Activated CD4-positive, alpha-beta T cell treated with anti-CD3 and anti-CD28 coated beads for 36 hours (primary cell): ENCODE data around the gene FARS2. TPM values are rescaled to one million over a fixed set of nuclear protein-coding genes. Genes with fewer than 3 reads are reported as not detected.
A peak's percentile ranks its signal among the peaks of the same experiment; 100 is the strongest.
"Not testable (repeated sequence)": the region's sequence is repeated elsewhere in the genome, so short reads cannot be mapped to it uniquely, and the experiment has no call there.

Experiments used
- ATAC-seq: fragments of 200-7000 bp; cut with Tn5 transposase; one replicate; pipeline ENCODE4 v1.10.0; 2021; ENCODE audit warnings: mild to moderate bottlenecking, moderate library complexity
- CTCF ChIA-PET: fragments of 350-600 bp; sonication (Branson Sonifier 250); formaldehyde crosslinking; loops from one replicate; lab custom pipeline; 2021; ENCODE audit warnings: antibody characterized with exemption; lab: Charles Lee
- POLR2A ChIA-PET: fragments of 350-600 bp; sonication (Branson Sonifier 250); formaldehyde crosslinking; loops from one replicate; lab custom pipeline; 2021; ENCODE audit warnings: antibody characterized with exemption, inconsistent platforms; lab: Charles Lee
- DNase-seq: peaks from one replicate; pipeline ENCODE4 v3.0.0-alpha.2; 2020
- H3K27ac Mint-ChIP-seq: one replicate; pipeline ENCODE4 v1.8.0; 2021; ENCODE audit warnings: mixed read lengths
- H3K27me3 Mint-ChIP-seq: one replicate; pipeline ENCODE4 v1.8.0; 2021; ENCODE audit warnings: mixed read lengths
- H3K36me3 Mint-ChIP-seq: one replicate; pipeline ENCODE4 v1.8.0; 2021; ENCODE audit warnings: low read depth, mixed read lengths
- H3K4me1 Mint-ChIP-seq: one replicate; pipeline ENCODE4 v1.8.0; 2021; ENCODE audit warnings: mixed read lengths
- H3K4me3 Mint-ChIP-seq: one replicate; pipeline ENCODE4 v1.8.0; 2021; ENCODE audit warnings: mild to moderate bottlenecking, moderate library complexity, mixed read lengths
- H3K9me3 Mint-ChIP-seq: one replicate; pipeline ENCODE4 v1.8.0; 2021; ENCODE audit warnings: low read depth, mixed read lengths
- intact Hi-C, 2 experiments: fragments of 100-400 bp; cut with DNase I in 1 of 2; cut with micrococcal nuclease in 1 of 2; formaldehyde crosslinking; loops; one replicate each; pipeline versions ENCODE4 v1.14.2 to v1.15.1; 2022 to 2024; cut with DNase I, micrococcal nuclease
- total RNA-seq, 2 experiments: library from RNA; stranded (reverse); gene quantifications; one replicate each; pipeline ENCODE4 v1.2.3, GENCODE V29; 2021

Gene FARS2
- total RNA-seq, 2 experiments from 2014 or later, result 17.6 to 18.4 TPM

DNA sequence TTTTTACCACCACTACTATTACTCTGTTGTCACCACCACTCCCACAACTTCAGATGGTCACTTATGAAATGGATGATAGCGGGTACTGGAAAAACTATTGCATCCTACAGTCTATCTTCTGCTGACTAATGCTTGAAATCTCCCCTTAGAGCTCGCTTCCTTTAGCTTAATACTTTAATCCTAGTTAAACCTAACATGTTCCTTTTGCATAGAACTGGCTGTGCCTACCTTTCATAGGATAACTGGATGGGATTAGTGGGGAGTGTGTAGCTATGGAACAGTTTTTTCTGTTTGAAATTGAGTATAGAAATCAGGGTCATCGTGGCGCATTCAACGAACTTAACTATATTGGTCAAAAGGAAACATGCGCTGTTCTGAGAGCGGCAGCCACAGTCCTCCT, 294.7 kb downstream of the FARS2 start:
- Mint-ChIP-seq H3K9me3 (peaks cover 2% of the 10 kb centered on the region), H3K36me3 (peaks cover 11% of the 10 kb centered on the region), H3K4me3 (no peak overlapping the region), H3K4me1 (peaks cover 3% of the 10 kb centered on the region), H3K27me3 (no peaks in the 10 kb centered on the region), H3K27ac (no peak overlapping the region)
- DNase-seq (no peak), ATAC-seq (no peak)
- ChIA-PET CTCF (no interaction called here), POLR2A (no interaction called here)
- intact Hi-C loops, result no loop called here

GRCh38 chr6:5557506-5557905, 296.2 kb downstream of the FARS2 start:
- intact Hi-C loops, result no loop called here
- no peak for ATAC-seq

DNA sequence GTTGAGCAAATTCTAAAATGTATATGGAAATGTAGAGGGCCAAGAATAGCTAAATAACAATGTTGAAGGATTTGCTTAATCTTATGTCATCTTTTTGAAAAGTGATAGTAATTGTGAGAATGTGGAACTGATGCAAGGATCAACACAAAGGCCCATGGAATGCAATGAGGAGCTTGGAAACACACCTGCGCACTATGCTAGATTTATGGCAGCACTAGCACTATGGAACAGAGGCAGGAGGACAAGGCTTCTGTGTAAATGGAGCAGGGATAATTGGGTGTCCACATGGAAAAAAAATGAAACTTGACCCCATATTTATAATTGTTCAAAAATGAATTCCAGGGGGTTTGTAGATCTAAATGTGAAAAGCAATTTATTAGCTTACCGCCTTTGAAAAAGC, 298.3 kb downstream of the FARS2 start:
- ChIA-PET POLR2A (no interaction called here), CTCF (interaction anchor here (0.6 to 1.2 kb wide), 4 partner anchors 8 to 459 kb away, joined by 3 read pairs; no protein-coding TSS in a partner anchor)
- peaks cover 11% of the 10 kb centered on the region for H3K36me3 Mint-ChIP-seq
- H3K9me3 Mint-ChIP-seq, result no peaks in the 10 kb centered on the region
- no peak overlapping the region for H3K4me3 Mint-ChIP-seq
- no peak for ATAC-seq
- no peaks in the 10 kb centered on the region for H3K27me3 Mint-ChIP-seq
- H3K27ac Mint-ChIP-seq, result no peak overlapping the region
- no peak for DNase-seq
- intact Hi-C loops, result no loop called here
- peaks cover 5% of the 10 kb centered on the region for H3K4me1 Mint-ChIP-seq

More at GRCh38 chr6:5557506-5557905, 296.2 kb downstream of the FARS2 start:
- peaks cover 9% of the 10 kb centered on the region for H3K36me3 Mint-ChIP-seq
- no peaks in the 10 kb centered on the region for H3K9me3 Mint-ChIP-seq
- ChIA-PET POLR2A (no interaction called here), CTCF (no interaction called here)
- H3K4me3 Mint-ChIP-seq, result no peak overlapping the region
- H3K4me1 Mint-ChIP-seq, result peaks cover 8% of the 10 kb centered on the region
- no peaks in the 10 kb centered on the region for H3K27me3 Mint-ChIP-seq
- H3K27ac Mint-ChIP-seq, result no peak overlapping the region
- DNase-seq, result no peak

- CTCF ChIA-PET, result no interaction called here
- peak; percentile 68 for ATAC-seq
These were observed 301.0 kb downstream of the FARS2 start for GRCh38 chr6:5562277-5562676.

DNA sequence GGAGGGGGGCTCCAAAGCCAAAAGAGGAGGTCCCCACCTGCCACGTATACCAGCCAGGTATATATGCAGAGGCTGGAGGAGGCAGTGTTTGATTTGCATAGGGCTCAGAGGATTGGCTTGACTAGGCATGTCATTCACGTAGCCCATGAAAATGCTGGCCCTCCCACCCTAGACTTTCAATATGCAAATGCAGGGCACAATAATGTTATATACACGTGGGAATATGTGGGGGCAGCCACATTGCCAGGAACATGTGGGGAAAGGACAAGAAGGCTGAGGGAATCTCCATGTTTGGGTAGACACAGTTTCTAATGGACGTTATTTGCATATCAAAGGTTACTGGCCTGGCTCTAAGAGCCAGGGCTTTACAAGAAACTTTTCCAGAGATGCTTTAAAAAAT, 301.8 kb downstream of the FARS2 start:
- H3K4me3 Mint-ChIP-seq, result no peak overlapping the region
- H3K9me3 Mint-ChIP-seq, result no peaks in the 10 kb centered on the region
- ChIA-PET POLR2A (no interaction called here), CTCF (interaction anchor here (0.7 kb wide), 1 partner anchor 885 kb away, joined by 3 read pairs; no protein-coding TSS in a partner anchor)
- no peaks in the 10 kb centered on the region for H3K27me3 Mint-ChIP-seq
- intact Hi-C loops, result no loop called here
- no peak for DNase-seq
- ATAC-seq, result no peak
- H3K27ac Mint-ChIP-seq, result no peak overlapping the region
- H3K4me1 Mint-ChIP-seq, result peaks cover 15% of the 10 kb centered on the region
- H3K36me3 Mint-ChIP-seq, result peaks cover 7% of the 10 kb centered on the region

More at GRCh38 chr6:5562277-5562676, 301.0 kb downstream of the FARS2 start:
- Mint-ChIP-seq H3K27ac (no peak overlapping the region), H3K4me3 (no peak overlapping the region), H3K27me3 (no peaks in the 10 kb centered on the region), H3K4me1 (peaks cover 12% of the 10 kb centered on the region), H3K9me3 (no peaks in the 10 kb centered on the region), H3K36me3 (peaks cover 7% of the 10 kb centered on the region)
- intact Hi-C loops, result no loop called here
- no peak for DNase-seq
- POLR2A ChIA-PET, result no interaction called here

DNA sequence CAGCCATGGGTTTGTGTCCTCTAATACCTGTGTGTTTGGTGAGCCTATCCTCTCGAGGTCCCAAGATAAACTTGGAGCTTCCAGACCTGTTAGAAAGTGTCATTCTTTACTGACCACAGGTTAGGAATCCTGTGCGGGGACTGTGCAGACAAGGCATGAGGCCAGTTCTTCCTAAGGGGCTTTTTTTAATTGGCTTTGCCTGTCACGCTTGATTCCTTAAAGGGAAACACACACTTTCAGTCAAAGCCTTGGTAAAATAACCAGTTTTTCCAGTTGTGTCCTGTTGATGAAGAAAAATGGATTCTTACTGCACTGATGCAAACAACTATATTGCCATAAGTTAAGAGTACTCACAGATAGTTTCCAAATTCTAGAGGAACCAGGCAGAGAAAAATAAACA, 303.4 kb downstream of the FARS2 start:
- ATAC-seq, DNase-seq, H3K9me3 Mint-ChIP-seq, H3K27me3 Mint-ChIP-seq, POLR2A ChIA-PET, H3K4me3 Mint-ChIP-seq, H3K27ac Mint-ChIP-seq, CTCF ChIA-PET, H3K36me3 Mint-ChIP-seq, intact Hi-C loops: not testable (repeated sequence)
- peaks cover 21% of the 10 kb centered on the region for H3K4me1 Mint-ChIP-seq

- ChIA-PET CTCF (no interaction called here), POLR2A (no interaction called here)
- ATAC-seq (no peak), DNase-seq (no peak)
- intact Hi-C loops, result no loop called here
- peaks cover 21% of the 10 kb centered on the region for H3K4me1 Mint-ChIP-seq
- H3K9me3 Mint-ChIP-seq, result peaks cover 2% of the 10 kb centered on the region
- no peaks in the 10 kb centered on the region for H3K27me3 Mint-ChIP-seq
- no peak overlapping the region for H3K27ac Mint-ChIP-seq
- no peak overlapping the region for H3K4me3 Mint-ChIP-seq
- peaks cover 7% of the 10 kb centered on the region for H3K36me3 Mint-ChIP-seq
These were observed 304.7 kb downstream of the FARS2 start for GRCh38 chr6:5565971-5566370.

DNA sequence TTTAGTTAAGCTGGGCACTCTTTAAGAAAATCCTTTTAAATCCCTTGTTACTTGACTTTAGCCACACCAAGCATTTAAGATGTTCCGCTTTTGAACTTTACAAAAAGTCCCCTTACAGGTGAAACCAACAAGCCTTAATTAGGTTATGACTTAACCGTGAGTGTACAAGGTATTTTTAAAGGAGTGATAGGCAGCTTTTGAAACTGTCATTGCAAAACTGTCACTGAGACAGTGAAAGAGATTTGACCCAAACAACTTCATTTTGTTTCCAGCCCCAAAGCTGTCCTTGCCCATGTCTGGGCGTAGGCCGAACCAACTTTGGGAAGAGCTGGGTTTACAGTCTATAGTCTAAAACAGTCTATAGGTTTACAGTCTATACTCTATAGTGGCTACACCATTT, 305.4 kb downstream of the FARS2 start:
- Mint-ChIP-seq H3K9me3 (peaks cover 2% of the 10 kb centered on the region), H3K27ac (no peak overlapping the region), H3K4me3 (no peak overlapping the region), H3K36me3 (peaks cover 7% of the 10 kb centered on the region), H3K4me1 (peaks cover 21% of the 10 kb centered on the region), H3K27me3 (no peaks in the 10 kb centered on the region)
- ChIA-PET POLR2A (no interaction called here), CTCF (no interaction called here)
- DNase-seq, result no peak
- intact Hi-C loops, result no loop called here
- no peak for ATAC-seq

- CTCF ChIA-PET, result interaction anchor here (0.8 kb wide), 1 partner anchor 8 kb away, joined by 3 read pairs; no protein-coding TSS in a partner anchor
- H3K36me3 Mint-ChIP-seq, result peaks cover 6% of the 10 kb centered on the region
- no peak overlapping the region for H3K27ac Mint-ChIP-seq
- POLR2A ChIA-PET, result no interaction called here
- H3K4me1 Mint-ChIP-seq, result peaks cover 18% of the 10 kb centered on the region
- DNase-seq (no peak), ATAC-seq (no peak)
- H3K27me3 Mint-ChIP-seq, result no peaks in the 10 kb centered on the region
- peaks cover 2% of the 10 kb centered on the region for H3K9me3 Mint-ChIP-seq
- H3K4me3 Mint-ChIP-seq, result no peak overlapping the region
- intact Hi-C loops, result no loop called here
These were observed 306.0 kb downstream of the FARS2 start for GRCh38 chr6:5567352-5567751.

DNA sequence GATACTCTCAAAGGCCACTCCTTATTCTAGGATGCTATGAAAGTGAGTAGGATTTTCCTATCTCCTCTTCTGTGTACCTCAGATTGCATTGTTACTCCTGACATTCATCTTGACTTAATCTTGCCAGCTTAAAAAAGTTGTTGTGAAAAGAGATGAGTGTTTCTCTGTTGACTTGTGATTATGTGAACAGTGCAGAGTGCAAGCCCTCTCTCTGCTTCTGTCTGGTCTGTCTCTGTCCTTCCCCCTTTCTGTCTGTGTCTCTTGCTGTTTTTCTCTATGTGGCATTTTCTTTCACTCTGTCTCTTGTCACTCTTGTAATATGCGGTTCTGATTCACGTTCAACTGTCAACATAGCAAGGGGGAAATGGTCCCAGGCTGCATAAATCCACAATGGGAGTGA, 306.6 kb downstream of the FARS2 start:
- H3K4me3 Mint-ChIP-seq, result no peak overlapping the region
- DNase-seq (no peak), ATAC-seq (peak; percentile 16)
- H3K4me1 Mint-ChIP-seq, result peaks cover 16% of the 10 kb centered on the region
- CTCF ChIA-PET, result interaction anchor here (0.8 kb wide), 1 partner anchor 8 kb away, joined by 3 read pairs; no protein-coding TSS in a partner anchor
- H3K36me3 Mint-ChIP-seq, result peaks cover 4% of the 10 kb centered on the region
- H3K27ac Mint-ChIP-seq, result no peak overlapping the region
- intact Hi-C loops, result no loop called here
- no peaks in the 10 kb centered on the region for H3K27me3 Mint-ChIP-seq
- POLR2A ChIA-PET, result no interaction called here
- H3K9me3 Mint-ChIP-seq, result peaks cover 2% of the 10 kb centered on the region

DNA sequence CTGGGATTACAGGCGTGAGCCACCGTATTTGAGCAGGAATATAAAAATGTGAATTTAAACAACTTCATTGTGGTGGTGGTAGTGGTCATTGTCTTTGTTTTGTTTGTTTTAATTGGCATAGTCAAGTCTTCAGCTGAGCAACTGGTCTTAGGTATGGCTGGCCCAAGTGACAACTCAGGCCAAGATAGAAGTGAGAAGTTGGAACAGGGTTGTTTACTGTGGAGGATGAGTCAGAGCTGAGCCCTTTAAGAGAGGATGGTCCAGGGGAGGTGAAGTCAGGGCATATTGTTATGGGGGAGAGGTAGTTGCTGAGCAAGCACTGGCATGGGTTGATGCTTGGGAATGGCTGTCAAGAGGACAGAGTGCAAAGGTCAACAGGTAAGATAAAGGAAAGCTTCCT, 308.2 kb downstream of the FARS2 start:
- intact Hi-C loops, result no loop called here

GRCh38 chr6:5570641-5571040, 309.3 kb downstream of the FARS2 start:
- peaks cover 6% of the 10 kb centered on the region for H3K36me3 Mint-ChIP-seq
- ATAC-seq (no peak), DNase-seq (no peak)
- CTCF ChIA-PET, result no interaction called here
- no peak overlapping the region for H3K27ac Mint-ChIP-seq
- POLR2A ChIA-PET, result no interaction called here
- intact Hi-C loops, result no loop called here
- peaks cover 2% of the 10 kb centered on the region for H3K9me3 Mint-ChIP-seq
- no peaks in the 10 kb centered on the region for H3K27me3 Mint-ChIP-seq
- H3K4me1 Mint-ChIP-seq, result peaks cover 16% of the 10 kb centered on the region
- H3K4me3 Mint-ChIP-seq, result no peak overlapping the region

More for the DNA sequence above, 308.2 kb downstream of the FARS2 start:
- Mint-ChIP-seq H3K9me3 (peaks cover 2% of the 10 kb centered on the region), H3K4me3 (no peak overlapping the region), H3K36me3 (peaks cover 3% of the 10 kb centered on the region), H3K4me1 (peaks cover 16% of the 10 kb centered on the region), H3K27me3 (no peaks in the 10 kb centered on the region), H3K27ac (no peak overlapping the region)
- ChIA-PET CTCF (interaction anchor here (1.0 kb wide), 1 partner anchor 43 kb away, joined by 3 read pairs; no protein-coding TSS in a partner anchor), POLR2A (no interaction called here)
- ATAC-seq (no peak), DNase-seq (no peak)
